Astrocyte of the cerebellum (primary cell): Measurements from ENCODE around the gene DDR2.

Source experiments
- DNase-seq: peaks from one replicate; pipeline ENCODE4 v3.0.0-alpha.2; 2011; ENCODE audit warnings: low read depth
- H3K4me3 ChIP-seq: 2 replicates; pipeline ENCODE4 v1.5.1; 2011; ENCODE audit warnings: mild to moderate bottlenecking, low read depth, low read length, moderate library complexity
- CTCF ChIP-seq: IDR thresholded peaks from 2 replicates; pipeline ENCODE4 v1.5.1; 2012; ENCODE audit warnings: low read length, low read depth, moderate library complexity, mild to moderate bottlenecking; ENCODE audit errors: missing control alignments
- in situ Hi-C: cut with HindIII; loops from 2 replicates; pipeline ENCODE4 v1.10.0; 2017; ENCODE audit warnings: low sequenced_read_pairs

Gene DDR2

GRCh38 chr1:162654915-162655620, 22.8 kb downstream of the DDR2 start:
- TF ChIP-seq CTCF, result no peak
- DNase-seq, result no peak
- in situ Hi-C loops, result no loop called here
- H3K4me3 ChIP-seq, result no peak overlapping the region

- no peak for TF ChIP-seq CTCF
- DNase-seq, result no peak
- H3K4me3 ChIP-seq, result no peak overlapping the region
- in situ Hi-C loops, result no loop called here
Observed at GRCh38 chr1:162656266-162656665, 24.0 kb downstream of the DDR2 start.

GRCh38 chr1:162660574-162660973, 28.3 kb downstream of the DDR2 start:
- no peak overlapping the region for H3K4me3 ChIP-seq
- DNase-seq, result no peak
- no peak for TF ChIP-seq CTCF
- in situ Hi-C loops, result no loop called here

GRCh38 chr1:162661336-162661735, 29.1 kb downstream of the DDR2 start:
- no peak for TF ChIP-seq CTCF
- no peak overlapping the region for H3K4me3 ChIP-seq
- DNase-seq, result no peak
- in situ Hi-C loops, result no loop called here

GRCh38 chr1:162662013-162662412, 29.7 kb downstream of the DDR2 start:
- TF ChIP-seq CTCF, result no peak
- no peak for DNase-seq
- H3K4me3 ChIP-seq, result no peak overlapping the region
- in situ Hi-C loops, result no loop called here

- in situ Hi-C loops, result no loop called here
- TF ChIP-seq CTCF, result no peak
Observed at GRCh38 chr1:162663086-162663485, 30.8 kb downstream of the DDR2 start.

More at GRCh38 chr1:162663086-162663485, 30.8 kb downstream of the DDR2 start:
- H3K4me3 ChIP-seq, result no peak overlapping the region
- DNase-seq, result no peak
